GM18517 (cell line): ENCODE results near the gene KYAT1.
A peak's percentile ranks its signal among the peaks of the same experiment; 100 is the strongest.
"Not testable (repeated sequence)": the region's sequence is repeated elsewhere in the genome, so short reads cannot be mapped to it uniquely, and the experiment has no call there.

Experiments
- ATAC-seq: cut with Tn5 transposase; IDR thresholded peaks from one replicate; pipeline ENCODE4 v1.9.1; 2021; ENCODE audit warnings: mild to moderate bottlenecking, moderate library complexity; ENCODE audit not compliant: unreplicated experiment

KYAT1 gene

GRCh38 chr9:128843171-128843570 lies 38.6 kb downstream of the KYAT1 start:
- not testable (repeated sequence) for ATAC-seq

- no peak for ATAC-seq
Measured at GRCh38 chr9:128841694-128842492, 39.9 kb downstream of the KYAT1 start.

DNA sequence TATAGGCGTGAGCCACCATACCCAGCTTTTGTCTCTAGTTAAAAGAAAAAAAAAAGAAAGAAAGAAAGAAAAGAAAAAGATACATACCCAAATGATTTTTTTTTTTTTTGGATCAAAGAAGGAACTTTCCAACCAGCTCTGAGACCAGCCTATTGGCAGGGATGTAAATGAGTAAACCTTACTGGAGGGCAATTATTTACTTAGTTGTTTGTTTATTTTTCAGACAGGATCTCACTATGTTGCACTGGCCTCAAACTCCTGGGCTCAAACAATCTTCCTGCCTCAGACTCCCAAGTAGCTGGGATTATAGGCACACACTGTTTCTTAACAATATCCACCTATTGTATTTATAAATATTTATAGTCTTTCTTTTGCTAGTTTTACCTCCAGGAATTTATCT lies 41.2 kb downstream of the KYAT1 start:
- no peak for ATAC-seq

- ATAC-seq, result no peak
Measured at GRCh38 chr9:128838338-128838737, 43.4 kb downstream of the KYAT1 start.

DNA sequence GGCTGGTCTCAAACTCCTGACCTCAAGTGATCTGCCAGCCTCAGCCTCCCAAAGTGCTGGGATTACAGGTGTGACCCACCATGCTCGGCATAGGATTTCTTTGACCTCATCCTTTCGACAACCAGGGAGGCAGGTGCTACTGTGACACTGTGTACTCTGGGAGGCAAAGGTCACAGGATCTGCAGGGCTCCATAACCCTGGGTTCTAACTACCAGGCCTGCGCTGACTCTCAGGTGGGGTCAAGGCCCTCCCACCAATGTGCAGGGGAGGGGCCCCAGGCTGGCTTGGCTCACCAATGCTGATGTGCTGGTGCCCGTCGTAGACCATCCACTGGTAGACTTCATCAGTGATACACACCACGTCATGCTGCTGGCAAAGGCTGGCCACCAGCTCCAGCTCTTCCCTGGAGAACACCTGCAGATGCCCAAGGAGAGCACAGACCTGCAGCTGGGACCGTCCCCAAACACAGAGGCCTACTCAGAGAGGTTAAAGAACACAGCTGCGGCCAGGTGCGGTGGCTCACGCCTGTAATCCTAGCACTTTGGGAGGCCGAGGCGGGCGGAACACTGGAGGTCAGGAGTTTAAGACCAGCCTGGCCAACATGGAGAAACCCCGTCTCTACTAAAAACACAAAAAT lies 45.1 kb downstream of the KYAT1 start:
- no peak for ATAC-seq

DNA sequence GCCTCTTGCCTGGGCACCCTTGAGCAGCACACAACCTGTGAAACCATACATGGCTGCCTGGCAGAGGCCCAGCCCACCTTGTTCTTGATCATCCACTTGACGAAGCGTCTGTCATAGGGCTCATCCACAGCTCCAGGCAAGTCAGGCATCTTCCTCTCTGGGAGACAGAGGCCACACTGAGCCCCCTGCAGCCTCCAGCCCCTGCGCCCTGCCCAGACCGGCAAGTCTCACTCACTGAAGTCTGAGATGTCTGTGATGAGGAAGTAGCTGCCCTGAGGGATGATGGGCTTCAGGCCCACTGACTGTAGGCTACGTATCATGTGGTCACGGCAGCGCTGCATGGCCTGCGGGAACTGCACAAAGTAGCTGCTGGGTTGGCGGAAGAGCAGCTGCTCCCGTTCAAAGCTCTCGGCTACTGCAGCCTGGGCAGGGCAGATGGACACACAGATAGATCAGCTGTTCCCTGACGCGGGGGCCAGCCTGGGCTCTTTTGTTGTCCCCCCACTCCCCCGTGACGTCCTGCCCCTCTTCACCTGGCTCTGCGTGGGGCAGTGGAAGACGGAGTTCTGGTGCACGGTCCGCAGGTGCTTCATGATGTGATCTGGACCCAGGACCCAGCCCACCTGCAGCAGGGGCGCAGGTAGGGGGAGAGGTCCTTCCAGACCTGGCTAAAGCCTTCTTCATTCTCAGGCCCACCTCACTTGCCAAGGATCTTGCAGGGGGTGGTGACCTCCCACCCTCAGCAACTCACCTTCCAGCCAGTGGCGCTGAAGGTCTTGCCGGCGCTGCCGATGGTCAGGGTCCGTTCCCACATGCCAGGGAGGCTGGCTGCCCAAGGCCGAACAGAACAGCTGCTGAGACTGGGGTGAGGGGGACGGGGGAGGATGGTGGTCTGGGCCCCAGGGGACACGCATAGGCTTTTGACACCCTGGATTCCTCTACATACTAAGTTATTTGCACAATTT lies 46.2 kb downstream of the KYAT1 start:
- ATAC-seq, result no peak

DNA sequence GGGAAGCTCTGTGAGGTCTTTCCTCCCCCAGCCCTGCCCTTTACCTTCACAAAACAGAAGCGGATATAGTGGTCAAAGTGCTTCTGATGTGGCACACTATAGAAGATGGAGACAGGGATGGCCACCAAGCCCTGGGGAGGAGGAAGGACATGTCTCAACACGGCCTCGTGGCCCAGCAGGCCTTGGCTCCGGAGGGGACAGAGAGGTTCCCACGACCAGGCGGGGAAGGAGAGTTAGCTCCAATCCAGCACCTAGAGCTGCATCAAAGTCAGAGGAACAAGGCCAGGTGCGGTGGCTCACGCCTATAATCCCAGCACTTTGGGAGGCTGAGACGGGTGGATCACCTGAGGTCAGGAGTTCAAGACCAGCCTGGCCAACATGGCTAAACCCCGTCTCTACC lies 48.1 kb downstream of the KYAT1 start:
- no peak for ATAC-seq

DNA sequence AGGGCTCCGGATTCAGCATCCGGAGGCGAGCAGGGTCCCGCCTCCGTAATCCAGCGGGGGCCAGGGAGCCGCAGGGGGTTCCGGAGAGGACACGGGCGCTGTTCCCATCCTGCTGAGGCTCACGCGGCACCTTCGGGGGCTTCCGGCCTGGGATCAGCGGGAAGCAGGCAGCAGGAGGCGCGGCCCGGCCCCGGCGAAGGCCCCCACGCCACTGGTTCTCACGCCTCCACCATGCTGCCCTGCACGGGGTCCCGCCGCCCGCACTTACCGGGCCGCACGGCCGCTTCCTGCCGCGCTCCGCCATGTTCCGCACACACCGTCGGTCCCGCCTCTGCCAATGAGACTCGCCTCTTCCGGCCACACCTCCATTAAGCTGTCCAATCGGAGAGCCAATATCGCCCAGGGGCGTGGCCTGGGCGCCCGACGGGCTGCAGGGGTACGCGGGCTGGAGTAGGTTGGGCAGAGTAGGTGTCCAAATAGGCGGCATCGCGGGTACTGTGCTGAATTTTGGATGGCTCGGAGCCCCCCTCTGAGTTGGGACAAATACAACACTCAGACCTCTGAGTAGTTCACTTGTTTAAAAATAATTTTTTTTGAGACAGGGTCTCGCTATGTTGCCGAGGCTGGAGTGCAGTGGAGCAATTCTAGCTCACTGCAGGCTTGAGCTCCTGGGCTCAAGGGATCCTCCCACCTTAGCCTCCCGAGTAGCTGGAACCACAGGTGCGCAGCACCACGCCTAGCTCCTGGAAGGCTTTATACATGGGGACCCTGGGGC lies 52.1 kb downstream of the KYAT1 start, which contains the start of gene SPOUT1:
Gene SPOUT1, minus strand, starts transcription at position 318 of the 775 bp plus-strand sequence. Its CDS starts 14 bp downstream, at position 304.
- peak; percentile 92 for ATAC-seq

DNA sequence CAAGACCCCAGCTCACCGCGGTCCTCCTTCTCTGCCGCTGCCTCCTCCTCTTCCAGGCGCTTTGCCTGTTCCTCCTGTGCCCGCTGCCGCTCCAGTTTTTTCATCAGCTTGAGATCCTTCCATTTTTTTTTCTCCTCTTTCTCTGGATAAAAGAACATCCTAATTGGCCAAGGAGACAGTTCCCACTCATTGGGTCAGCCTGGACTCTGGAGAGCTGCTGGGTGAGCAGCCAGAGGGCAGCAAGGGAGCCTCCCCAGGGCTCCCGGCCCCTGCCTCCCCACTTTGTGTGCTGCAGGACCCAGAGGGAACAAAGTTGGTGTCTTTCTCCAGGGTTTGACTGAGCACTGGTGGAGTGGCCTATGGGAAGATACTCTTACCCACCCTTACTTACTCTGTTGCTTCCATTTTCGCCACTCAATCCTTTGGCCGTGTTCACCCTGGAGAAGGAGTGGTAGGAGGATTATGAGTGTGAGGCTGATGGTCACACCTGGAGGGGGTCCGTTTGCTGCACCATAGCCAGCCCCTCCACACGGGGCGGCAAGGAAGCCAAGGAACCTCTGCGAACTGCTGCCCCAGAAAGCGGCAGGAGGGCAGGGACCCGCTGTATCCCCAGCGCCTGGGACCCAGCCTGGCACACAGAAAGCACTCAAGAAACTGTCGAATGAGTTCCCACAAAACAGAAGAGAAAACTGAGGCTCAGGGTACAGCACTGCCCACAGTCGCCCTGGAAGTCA lies 52.9 kb downstream of the KYAT1 start:
- ATAC-seq, result peak; percentile 5

DNA sequence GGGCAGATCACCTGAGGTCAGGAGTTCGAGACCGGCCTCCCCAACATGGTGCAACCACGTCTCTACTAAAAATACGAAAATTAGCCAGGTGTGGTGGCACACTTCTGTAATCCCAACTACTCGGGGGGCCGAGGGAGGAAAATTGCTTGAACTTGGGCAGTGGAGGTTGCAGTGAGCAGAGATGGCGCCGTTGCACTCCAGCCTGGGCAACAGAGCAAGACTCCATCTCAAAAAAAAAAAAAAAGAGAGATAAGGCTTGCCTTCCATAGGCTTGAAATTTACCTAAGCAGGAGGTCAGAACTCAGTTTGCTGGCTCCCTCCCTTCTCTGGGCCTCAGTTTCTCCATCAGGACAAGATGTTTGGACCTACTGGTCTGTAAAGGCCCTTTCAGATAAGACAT lies 53.5 kb downstream of the KYAT1 start:
- ATAC-seq, result no peak

DNA sequence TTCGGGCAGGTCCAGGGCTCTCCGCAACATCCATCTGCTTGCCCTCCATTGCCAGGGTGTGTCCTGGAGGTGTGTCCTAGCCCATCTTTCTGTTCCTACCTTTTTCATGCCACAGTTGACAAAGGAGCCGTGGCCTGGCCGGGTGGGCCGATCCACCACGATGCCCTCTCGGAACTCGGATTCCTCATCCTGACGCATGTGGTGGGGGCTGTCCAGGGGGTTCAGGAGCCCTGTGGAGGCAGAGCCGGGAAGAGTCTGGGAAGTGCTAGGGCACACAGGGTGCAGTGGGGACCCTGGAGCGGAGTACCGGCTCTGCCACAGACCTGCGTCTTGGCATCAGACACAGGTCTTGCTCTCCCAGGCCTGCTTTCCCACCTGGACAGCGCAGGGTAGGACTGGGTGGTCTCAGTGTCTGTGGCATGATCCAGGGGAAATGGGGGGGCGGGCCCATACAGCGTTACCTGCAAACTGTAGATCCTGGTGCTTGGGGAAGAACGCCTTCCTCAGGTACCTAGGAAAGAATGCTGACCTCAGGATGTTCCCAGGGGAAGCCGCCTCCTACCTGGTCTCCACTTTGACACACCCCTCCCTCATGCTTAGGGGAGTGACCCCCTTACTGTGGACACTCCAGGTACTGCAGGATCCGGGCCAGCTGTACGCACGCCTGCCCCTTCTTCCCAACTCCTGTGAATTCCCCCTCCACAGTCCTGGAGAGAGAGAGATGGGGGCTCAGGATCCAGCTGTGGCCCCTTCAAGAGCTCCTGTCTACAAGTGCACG lies 55.6 kb downstream of the KYAT1 start:
- ATAC-seq, result no peak

DNA sequence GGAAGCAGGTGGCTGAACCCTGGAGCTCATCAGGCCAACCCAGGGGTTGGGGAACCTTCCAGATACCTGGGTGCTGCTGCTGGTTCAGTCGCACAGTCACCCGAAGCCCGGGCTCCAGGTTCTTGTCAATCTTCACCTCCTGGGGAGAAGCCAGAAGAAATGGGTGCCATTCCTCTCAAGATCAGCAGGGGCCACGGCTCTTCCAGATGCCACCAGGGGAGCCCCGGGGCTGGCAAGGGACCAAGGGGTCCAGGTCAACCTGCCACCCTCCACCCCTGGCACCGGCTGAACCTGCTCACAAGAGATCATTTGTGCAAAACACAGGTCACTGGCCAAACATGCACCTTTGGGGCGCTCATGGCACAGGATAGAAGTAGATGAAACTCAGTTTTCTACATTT lies 56.8 kb downstream of the KYAT1 start:
- ATAC-seq, result no peak

DNA sequence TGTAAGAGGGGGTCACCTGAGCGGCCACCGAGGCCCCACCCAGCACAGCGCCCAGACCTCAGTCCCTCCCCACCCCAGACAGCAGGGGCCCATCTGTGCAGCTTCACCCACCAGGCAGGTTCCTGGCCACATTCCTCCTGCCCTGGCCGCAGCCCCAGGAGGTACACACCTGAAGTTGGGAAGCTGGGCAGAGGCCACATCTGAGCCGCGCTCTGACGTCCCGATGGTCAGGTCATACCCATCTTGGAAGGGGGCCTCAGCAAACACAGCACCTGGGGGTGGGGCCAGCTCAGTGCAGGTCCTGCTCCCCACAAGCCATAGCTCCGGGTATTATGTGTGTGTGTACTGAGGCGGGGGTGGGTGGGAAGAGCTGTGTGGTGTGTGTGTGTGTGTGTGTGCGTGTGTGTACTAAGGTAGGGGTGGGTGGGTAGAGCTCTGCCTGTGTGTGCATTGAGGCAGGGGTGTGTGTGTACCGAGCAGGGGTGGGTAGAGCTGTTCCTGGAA lies 57.8 kb downstream of the KYAT1 start:
- no peak for ATAC-seq

- ATAC-seq, result no peak
Measured at GRCh38 chr9:128823362-128823902, 58.3 kb downstream of the KYAT1 start.

DNA sequence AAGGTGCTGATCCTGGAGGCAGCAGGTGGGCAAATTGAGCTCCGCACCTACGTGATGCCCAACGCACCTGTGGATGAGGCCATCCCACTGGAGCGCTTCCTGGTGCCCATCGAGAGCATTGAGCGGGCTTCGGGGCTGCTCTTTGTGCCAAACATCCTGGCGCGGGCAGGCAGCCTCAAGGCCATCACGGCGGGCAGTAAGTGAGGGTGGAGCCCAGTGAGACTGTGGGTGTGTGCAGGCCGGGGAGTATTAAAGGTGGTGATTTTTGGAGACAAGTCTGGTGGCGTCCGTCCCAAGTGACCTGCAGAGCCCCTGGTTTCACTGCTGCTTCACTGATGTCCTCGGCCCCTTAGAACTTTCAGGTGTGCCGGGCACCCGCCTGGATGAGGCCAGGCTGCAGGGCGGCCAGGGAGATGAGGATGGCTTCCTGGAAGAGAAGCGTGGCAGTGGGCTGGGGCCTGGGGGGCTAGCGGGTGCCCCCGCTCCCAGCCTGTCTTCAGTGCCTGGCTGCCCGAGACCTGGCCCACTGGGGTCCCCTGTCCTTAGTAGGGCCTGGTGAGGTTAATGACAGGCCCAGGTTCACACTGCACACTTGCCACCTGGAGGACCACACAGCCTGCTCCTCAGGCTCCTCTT lies 59.2 kb downstream of the KYAT1 start:
- no peak for ATAC-seq

GRCh38 chr9:128821584-128822406 lies 60.0 kb downstream of the KYAT1 start:
- no peak for ATAC-seq
